ENCODE results near the gene AGPAT4.

The AGPAT4 gene

GRCh38 chr6:161223646-161224045 lies 50.2 kb downstream of the AGPAT4 start:
- Histone ChIP-seq H3K36me3 (ENCODE audit: insufficient read depth, low read length) (no peaks in the 10 kb centered on the region), H3K4me3 (ENCODE audit: low read depth, low read length, poor library complexity, severe bottlenecking) (no peak overlapping the region), H3K79me2 (ENCODE audit: insufficient read depth, low read length) (no peaks in the 10 kb centered on the region), H4K20me1 (ENCODE audit: insufficient read depth, low read length) (no peaks in the 10 kb centered on the region), H3F3A (ENCODE audit: insufficient read depth, low read length) (no peaks in the 10 kb centered on the region), H3K4me1 (ENCODE audit: insufficient read depth, low read length, severe bottlenecking) (no peaks in the 10 kb centered on the region), H3K27ac (ENCODE audit: low read depth, low read length, poor library complexity, severe bottlenecking) (no peak overlapping the region), H3K4me2 (ENCODE audit: low read length) (no peak overlapping the region), H3K9me2 (ENCODE audit: low read depth, low read length) (no peaks in the 10 kb centered on the region), H3K9ac (ENCODE audit: low read length) (no peak overlapping the region), H2AFZ (ENCODE audit: low read length) (no peak overlapping the region), H3K27me3 (ENCODE audit: insufficient read depth, low read length) (0 out of 2 replicates have a peak, but pooled peaks cover 3% of the 10 kb centered on the region), H3K9me3 (ENCODE audit: low read length) (no peaks in the 10 kb centered on the region)
- no peak for TF ChIP-seq EZH2 (IDR thresholded peaks at IDR 0.05; ENCODE audit: borderline replicate concordance, low read length)
- no peak for TF ChIP-seq CTCF (IDR thresholded peaks at IDR 0.05; ENCODE audit: low read length)

- Histone ChIP-seq H3K9ac (ENCODE audit: low read length) (no peak overlapping the region), H3K79me2 (ENCODE audit: insufficient read depth, low read length) (no peaks in the 10 kb centered on the region), H3K9me3 (ENCODE audit: low read length) (no peaks in the 10 kb centered on the region), H3K27me3 (ENCODE audit: insufficient read depth, low read length) (0 out of 2 replicates have a peak, but pooled peaks cover 3% of the 10 kb centered on the region), H3K27ac (ENCODE audit: low read depth, low read length, poor library complexity, severe bottlenecking) (no peak overlapping the region), H3K4me2 (ENCODE audit: low read length) (no peak overlapping the region), H3K36me3 (ENCODE audit: insufficient read depth, low read length) (no peaks in the 10 kb centered on the region), H3F3A (ENCODE audit: insufficient read depth, low read length) (no peaks in the 10 kb centered on the region), H3K4me3 (ENCODE audit: low read depth, low read length, poor library complexity, severe bottlenecking) (no peak overlapping the region), H2AFZ (ENCODE audit: low read length) (no peak overlapping the region), H4K20me1 (ENCODE audit: insufficient read depth, low read length) (no peaks in the 10 kb centered on the region), H3K9me2 (ENCODE audit: low read depth, low read length) (no peaks in the 10 kb centered on the region), H3K4me1 (ENCODE audit: insufficient read depth, low read length, severe bottlenecking) (no peaks in the 10 kb centered on the region)
- TF ChIP-seq CTCF (IDR thresholded peaks at IDR 0.05; ENCODE audit: low read length) = no peak
- TF ChIP-seq EZH2 (IDR thresholded peaks at IDR 0.05; ENCODE audit: borderline replicate concordance, low read length) = no peak
Measured at GRCh38 chr6:161222706-161223234, 51.1 kb downstream of the AGPAT4 start.

GRCh38 chr6:161220346-161220745 lies 53.5 kb downstream of the AGPAT4 start:
- Histone ChIP-seq H3K27me3 (ENCODE audit: insufficient read depth, low read length) (no peaks in the 10 kb centered on the region), H3K36me3 (ENCODE audit: insufficient read depth, low read length) (no peaks in the 10 kb centered on the region), H3K9me2 (ENCODE audit: low read depth, low read length) (no peaks in the 10 kb centered on the region), H3K4me3 (ENCODE audit: low read depth, low read length, poor library complexity, severe bottlenecking) (no peak overlapping the region), H3K79me2 (ENCODE audit: insufficient read depth, low read length) (no peaks in the 10 kb centered on the region), H3F3A (ENCODE audit: insufficient read depth, low read length) (no peaks in the 10 kb centered on the region), H3K9me3 (ENCODE audit: low read length) (no peaks in the 10 kb centered on the region), H3K27ac (ENCODE audit: low read depth, low read length, poor library complexity, severe bottlenecking) (no peak overlapping the region), H3K4me2 (ENCODE audit: low read length) (no peak overlapping the region), H4K20me1 (ENCODE audit: insufficient read depth, low read length) (no peaks in the 10 kb centered on the region), H3K9ac (ENCODE audit: low read length) (no peak overlapping the region), H3K4me1 (ENCODE audit: insufficient read depth, low read length, severe bottlenecking) (no peaks in the 10 kb centered on the region), H2AFZ (ENCODE audit: low read length) (no peak overlapping the region)
- no peak for TF ChIP-seq EZH2 (IDR thresholded peaks at IDR 0.05; ENCODE audit: borderline replicate concordance, low read length)
- TF ChIP-seq CTCF (IDR thresholded peaks at IDR 0.05; ENCODE audit: low read length) = no peak

Measured in OCI-LY1 (cell line).